Measurements from ENCODE around the gene FN1.

GRCh38 chr2:215380699-215381098 is 55.2 kb downstream of the FN1 start:
- TF ChIP-seq CTCF (conservative IDR thresholded peaks at IDR 0.05) (no peak), EZH2 (IDR thresholded peaks at IDR 0.05; ENCODE audit: low read depth) (no peak)

Data from PC-9 (cell line).